A673 (cell line): ENCODE results near the gene SLC2A13. TPM values are rescaled to one million over a fixed set of nuclear protein-coding genes. Genes with fewer than 3 reads are reported as not detected.
"Not testable (repeated sequence)": the region's sequence is repeated elsewhere in the genome, so short reads cannot be mapped to it uniquely, and the experiment has no call there.

ENCODE experiments used
- BruUV-seq: library from RNA; stranded (reverse); fragments of 400-500 nt; replicated peaks from 2 replicates; lab custom pipeline; 2021; lab: Mats Ljungman, UMichigan
- CTCF ChIA-PET: fragments of 300-600 bp; sonication (Branson Sonifier 250); formaldehyde crosslinking; loops from one replicate; lab custom pipeline; 2022; ENCODE audit warnings: antibody characterized with exemption; lab: Charles Lee
- POLR2A ChIA-PET: fragments of 300-600 bp; sonication (Branson Sonifier 250); formaldehyde crosslinking; loops from one replicate; lab custom pipeline; 2022; ENCODE audit warnings: antibody characterized with exemption; ENCODE audit not compliant: low non-redundant PET; lab: Charles Lee
- DNase-seq: peaks from one replicate; pipeline ENCODE4 v3.0.0-alpha.2; 2015; ENCODE audit warnings: low spot score
- H3K27ac ChIP-seq: fragments of 200-600 bp; sonication (generic); 2 replicates; pipeline ENCODE4 v1.5.1; 2016; ENCODE audit warnings: mixed run types, low read depth, mild to moderate bottlenecking, mixed read lengths, antibody characterized with exemption, low read length; ENCODE audit not compliant: poor library complexity, severe bottlenecking
- H3K27me3 ChIP-seq: fragments of 200-600 bp; sonication (generic); replicated peaks from 2 replicates; pipeline ENCODE4 v1.6.1; 2017; ENCODE audit warnings: mixed run types, low read depth, mild to moderate bottlenecking, mixed read lengths, antibody characterized with exemption, low read length; ENCODE audit not compliant: insufficient read depth, poor library complexity
- H3K36me3 ChIP-seq: fragments of 200-600 bp; sonication (generic); 2 replicates; pipeline ENCODE4 v1.6.1; 2016; ENCODE audit warnings: mixed run types, mild to moderate bottlenecking, mixed read lengths, antibody characterized with exemption, low read length; ENCODE audit not compliant: insufficient read depth, poor library complexity, severe bottlenecking
- H3K4me1 ChIP-seq: fragments of 200-600 bp; sonication (generic); 2 replicates; pipeline ENCODE4 v1.6.1; 2017; ENCODE audit warnings: mixed run types, mild to moderate bottlenecking, mixed read lengths, antibody characterized with exemption, low read length; ENCODE audit not compliant: insufficient read depth, poor library complexity, severe bottlenecking
- H3K4me3 ChIP-seq: fragments of 200-600 bp; sonication (generic); 2 replicates; pipeline ENCODE4 v1.5.1; 2016; ENCODE audit warnings: low read depth, mixed run types, mild to moderate bottlenecking, mixed read lengths, low read length; ENCODE audit not compliant: poor library complexity, severe bottlenecking
- H3K9me3 ChIP-seq: fragments of 200-600 bp; sonication (generic); 2 replicates; pipeline ENCODE4 v1.6.1; 2016; ENCODE audit warnings: mixed run types, low read depth, mild to moderate bottlenecking, mixed read lengths, antibody characterized with exemption, low read length; ENCODE audit not compliant: poor library complexity, severe bottlenecking
- EZH2 ChIP-seq: fragments of 200-600 bp; sonication (generic); IDR thresholded peaks from 2 replicates; pipeline ENCODE4 v1.6.1; 2017; ENCODE audit warnings: borderline replicate concordance, low read depth, mild to moderate bottlenecking, mixed read lengths, antibody characterized with exemption, low read length; ENCODE audit not compliant: poor library complexity, severe bottlenecking
- intact Hi-C: fragments of 100-400 bp; cut with micrococcal nuclease; formaldehyde crosslinking; loops from one replicate; pipeline ENCODE4 v1.10.0; 2022; ENCODE audit not compliant: unreplicated experiment
- total RNA-seq: library from RNA; stranded (reverse); gene quantifications from 2 replicates; pipeline ENCODE4 v1.2.3, GENCODE V29; 2021
- TF ChIP-seq, protein P1 (sequence below): fragments of 300-800, 200-600 bp; sonication (generic); conservative IDR thresholded peaks from 2 replicates; pipeline ENCODE4 v1.5.1; 2017; ENCODE audit warnings: low read depth, mild to moderate bottlenecking, antibody characterized with exemption, low read length, moderate library complexity, mixed read lengths

SLC2A13 gene
- total RNA-seq, 1 experiment from 2014 or later, result 9.1 TPM

DNA sequence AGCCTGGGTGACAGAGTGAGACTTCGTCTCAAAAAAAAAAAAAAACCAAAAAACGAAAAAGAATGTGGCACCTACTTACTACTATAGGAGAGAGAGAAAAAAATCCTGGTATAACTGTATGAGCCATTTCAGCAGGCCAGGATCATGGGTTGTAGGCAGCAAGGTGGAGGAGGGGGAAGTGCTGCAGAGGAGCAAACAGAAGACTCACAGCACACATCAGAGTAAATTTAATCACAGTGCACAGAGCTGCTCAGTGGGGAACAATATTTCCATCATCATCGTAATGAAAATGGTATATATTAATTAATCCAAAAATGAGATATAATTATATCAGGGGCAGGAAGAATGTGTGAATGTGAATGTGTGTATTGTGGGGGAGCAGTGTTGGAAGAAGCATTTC lies 175.8 kb downstream of the SLC2A13 start:
- intact Hi-C loops, result no loop called here
- no peak overlapping the region for H3K27ac ChIP-seq
- H3K4me1 ChIP-seq, result no peaks in the 10 kb centered on the region
- ChIA-PET POLR2A (no interaction called here), CTCF (no interaction called here)
- no TSS peak for BruUV-seq
- TF ChIP-seq EZH2, result no peak
- TF ChIP-seq, protein P1, sequence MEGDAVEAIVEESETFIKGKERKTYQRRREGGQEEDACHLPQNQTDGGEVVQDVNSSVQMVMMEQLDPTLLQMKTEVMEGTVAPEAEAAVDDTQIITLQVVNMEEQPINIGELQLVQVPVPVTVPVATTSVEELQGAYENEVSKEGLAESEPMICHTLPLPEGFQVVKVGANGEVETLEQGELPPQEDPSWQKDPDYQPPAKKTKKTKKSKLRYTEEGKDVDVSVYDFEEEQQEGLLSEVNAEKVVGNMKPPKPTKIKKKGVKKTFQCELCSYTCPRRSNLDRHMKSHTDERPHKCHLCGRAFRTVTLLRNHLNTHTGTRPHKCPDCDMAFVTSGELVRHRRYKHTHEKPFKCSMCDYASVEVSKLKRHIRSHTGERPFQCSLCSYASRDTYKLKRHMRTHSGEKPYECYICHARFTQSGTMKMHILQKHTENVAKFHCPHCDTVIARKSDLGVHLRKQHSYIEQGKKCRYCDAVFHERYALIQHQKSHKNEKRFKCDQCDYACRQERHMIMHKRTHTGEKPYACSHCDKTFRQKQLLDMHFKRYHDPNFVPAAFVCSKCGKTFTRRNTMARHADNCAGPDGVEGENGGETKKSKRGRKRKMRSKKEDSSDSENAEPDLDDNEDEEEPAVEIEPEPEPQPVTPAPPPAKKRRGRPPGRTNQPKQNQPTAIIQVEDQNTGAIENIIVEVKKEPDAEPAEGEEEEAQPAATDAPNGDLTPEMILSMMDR, result no peak
- H3K9me3 ChIP-seq, result no peaks in the 10 kb centered on the region
- DNase-seq, result no peak
- H3K27me3 ChIP-seq, result no peaks in the 10 kb centered on the region
- no peak overlapping the region for H3K4me3 ChIP-seq
- H3K36me3 ChIP-seq, result no peaks in the 10 kb centered on the region

DNA sequence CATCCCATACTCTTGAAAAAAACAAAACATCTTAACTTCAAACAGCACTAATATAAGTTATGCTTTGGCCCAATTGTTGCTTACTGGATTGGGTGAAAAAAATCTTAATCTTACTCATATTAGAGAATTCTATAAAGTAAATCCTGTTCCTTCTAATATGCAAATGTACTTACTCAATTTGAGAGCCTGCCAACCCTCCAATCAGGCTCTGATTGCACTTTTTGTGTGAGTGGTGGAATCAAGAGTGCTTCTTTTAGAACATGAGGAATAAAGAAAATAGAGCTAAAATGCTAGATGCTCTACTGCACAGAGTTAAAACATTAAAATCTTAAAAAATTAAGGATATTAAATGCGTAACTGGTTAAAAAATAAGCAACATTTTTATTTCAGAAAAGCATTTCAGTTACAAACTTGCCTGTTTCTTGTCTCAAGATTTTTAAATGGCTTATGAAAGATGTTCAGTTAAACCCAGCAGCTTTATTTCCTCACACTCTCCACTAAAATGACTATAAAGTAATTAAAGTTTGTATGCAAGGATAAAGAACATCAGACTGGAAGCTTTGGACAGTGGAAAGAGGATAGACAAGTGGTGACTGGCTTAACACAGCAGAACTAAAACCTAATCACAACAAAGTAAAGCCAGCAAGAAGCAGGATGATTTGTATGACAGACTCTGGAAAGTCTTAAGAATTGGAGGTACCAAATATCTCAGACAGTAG lies 177.5 kb downstream of the SLC2A13 start:
- POLR2A ChIA-PET, result no interaction called here
- TF ChIP-seq, protein P1, result no peak
- TF ChIP-seq EZH2, result no peak
- Histone ChIP-seq H3K27ac (no peak overlapping the region), H3K27me3 (no peaks in the 10 kb centered on the region), H3K4me3 (no peak overlapping the region), H3K9me3 (no peaks in the 10 kb centered on the region), H3K36me3 (no peaks in the 10 kb centered on the region), H3K4me1 (no peaks in the 10 kb centered on the region)
- CTCF ChIA-PET, result no interaction called here
- intact Hi-C loops, result loop anchor here (5.0 kb wide), 1 partner anchor 41 kb away; no protein-coding TSS in a partner anchor
- no peak for DNase-seq
- BruUV-seq, result no TSS peak

DNA sequence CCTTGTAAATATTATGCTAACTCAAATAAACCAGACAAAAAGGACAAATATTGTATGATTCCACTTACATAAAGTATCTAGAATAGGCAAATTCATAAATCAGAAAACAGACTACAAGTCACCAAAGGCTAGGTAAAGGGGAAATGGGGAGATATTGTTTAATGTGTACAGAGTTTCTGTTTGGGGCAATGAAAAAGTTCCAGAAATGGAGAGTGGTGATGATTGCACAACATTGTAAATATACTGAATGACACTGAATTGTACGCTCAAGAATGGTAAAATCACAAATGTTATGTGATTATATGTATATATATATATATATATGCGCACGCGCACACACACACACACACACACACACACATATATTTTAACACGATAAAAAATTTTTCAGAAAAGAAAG lies 182.5 kb downstream of the SLC2A13 start:
- DNase-seq, result no peak
- POLR2A ChIA-PET, result no interaction called here
- Histone ChIP-seq H3K27me3 (no peaks in the 10 kb centered on the region), H3K9me3 (no peaks in the 10 kb centered on the region), H3K4me3 (no peak overlapping the region), H3K36me3 (no peaks in the 10 kb centered on the region), H3K27ac (no peak overlapping the region), H3K4me1 (no peaks in the 10 kb centered on the region)
- TF ChIP-seq, protein P1, result no peak
- no peak for TF ChIP-seq EZH2
- intact Hi-C loops, result no loop called here
- no TSS peak for BruUV-seq
- CTCF ChIA-PET, result no interaction called here

- POLR2A ChIA-PET, H3K4me3 ChIP-seq, H3K36me3 ChIP-seq, H3K27ac ChIP-seq, H3K4me1 ChIP-seq, H3K27me3 ChIP-seq, BruUV-seq, CTCF ChIA-PET, H3K9me3 ChIP-seq, intact Hi-C loops, DNase-seq: not testable (repeated sequence)
These were observed 183.3 kb downstream of the SLC2A13 start for GRCh38 chr12:39922598-39922997.
